HK-2 (cell line): ENCODE results near the gene SH3TC2.

ENCODE experiments used
- DNase-seq: peaks from one replicate; pipeline ENCODE4 v3.0.0-alpha.2; 2018; ENCODE audit not compliant: unreplicated experiment

SH3TC2 gene

DNA sequence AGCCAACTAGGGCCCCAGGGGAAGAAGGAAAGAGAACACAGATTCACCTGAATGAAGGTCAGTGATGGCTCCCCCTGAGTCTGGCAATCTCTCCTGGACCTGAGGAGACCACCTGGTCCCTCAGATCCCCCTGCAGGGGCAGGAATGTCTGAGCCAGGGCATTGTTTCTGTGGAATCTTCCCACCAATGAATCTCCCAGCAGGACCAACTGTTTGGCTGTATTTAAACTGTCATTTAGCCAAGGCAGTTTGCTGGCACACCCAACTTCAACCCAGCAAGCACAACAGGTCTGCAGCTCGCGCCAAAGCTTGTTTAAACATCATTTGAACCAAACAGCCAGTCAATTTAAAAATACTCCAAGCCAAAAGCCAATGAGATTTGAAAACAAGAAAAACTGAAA, 92.6 kb downstream of the SH3TC2 start:
- no peak for DNase-seq

GRCh38 chr5:148969291-148969690, 93.6 kb downstream of the SH3TC2 start:
- DNase-seq = no peak

- no peak for DNase-seq
Observed at GRCh38 chr5:148968311-148968710, 94.6 kb downstream of the SH3TC2 start.

DNA sequence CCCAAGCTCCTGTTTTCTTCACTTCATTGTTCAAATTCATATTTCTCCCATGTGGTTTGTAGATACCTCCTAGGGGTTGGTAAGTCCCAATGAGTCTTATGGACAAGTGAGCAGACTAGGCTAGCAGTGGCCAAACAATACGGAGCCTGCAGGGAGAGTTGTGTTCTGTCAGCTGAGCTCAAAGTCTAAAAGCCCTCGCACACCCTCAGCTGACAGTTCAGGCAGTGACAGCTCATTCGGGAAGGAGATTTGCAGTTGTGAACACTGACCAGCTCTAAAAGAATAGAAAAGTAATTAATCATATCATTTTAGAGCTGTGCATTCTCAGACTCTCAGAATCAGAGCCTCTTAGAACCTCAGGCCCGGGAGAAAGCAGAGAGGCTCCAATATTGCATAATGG, 95.1 kb downstream of the SH3TC2 start:
- DNase-seq = no peak

DNA sequence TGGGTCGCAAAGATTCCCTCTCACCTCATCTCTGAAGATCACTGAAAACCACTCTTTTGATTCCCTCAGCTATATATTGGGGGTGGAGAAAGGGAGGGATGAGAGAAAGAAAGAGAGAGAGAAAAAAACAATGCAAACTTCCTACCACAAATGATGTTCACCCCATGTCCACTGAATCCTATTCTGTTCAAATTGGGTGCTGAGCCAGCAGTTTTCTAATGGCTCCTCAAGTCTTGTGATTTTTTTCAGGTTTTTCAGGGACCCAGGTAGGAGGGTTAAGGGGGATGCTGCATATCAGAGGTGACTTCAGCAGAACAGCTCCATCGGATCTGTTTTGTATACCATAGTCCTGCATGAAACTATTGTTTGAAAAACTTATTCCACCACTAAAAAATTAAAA, 95.9 kb downstream of the SH3TC2 start:
- no peak for DNase-seq

DNA sequence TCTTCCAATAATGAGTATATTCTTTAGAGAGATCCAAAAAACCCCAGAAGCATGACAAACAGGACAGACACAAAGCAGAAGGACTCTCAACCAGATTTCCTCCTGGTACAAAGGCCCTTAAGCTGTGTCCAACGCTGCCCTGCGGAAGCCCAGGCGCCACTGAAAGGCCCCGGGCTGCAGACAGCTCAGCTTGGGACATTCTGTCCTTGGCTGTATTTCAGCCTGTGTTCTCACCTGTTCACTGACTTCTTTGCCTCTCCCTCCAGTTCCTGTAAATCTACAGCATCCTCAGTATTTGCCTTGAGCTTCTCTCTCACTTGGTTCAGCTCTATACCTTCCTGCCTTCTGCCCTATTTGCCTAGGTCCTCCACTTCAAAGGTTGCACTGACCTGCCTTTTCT, 96.5 kb downstream of the SH3TC2 start:
- DNase-seq = no peak

DNA sequence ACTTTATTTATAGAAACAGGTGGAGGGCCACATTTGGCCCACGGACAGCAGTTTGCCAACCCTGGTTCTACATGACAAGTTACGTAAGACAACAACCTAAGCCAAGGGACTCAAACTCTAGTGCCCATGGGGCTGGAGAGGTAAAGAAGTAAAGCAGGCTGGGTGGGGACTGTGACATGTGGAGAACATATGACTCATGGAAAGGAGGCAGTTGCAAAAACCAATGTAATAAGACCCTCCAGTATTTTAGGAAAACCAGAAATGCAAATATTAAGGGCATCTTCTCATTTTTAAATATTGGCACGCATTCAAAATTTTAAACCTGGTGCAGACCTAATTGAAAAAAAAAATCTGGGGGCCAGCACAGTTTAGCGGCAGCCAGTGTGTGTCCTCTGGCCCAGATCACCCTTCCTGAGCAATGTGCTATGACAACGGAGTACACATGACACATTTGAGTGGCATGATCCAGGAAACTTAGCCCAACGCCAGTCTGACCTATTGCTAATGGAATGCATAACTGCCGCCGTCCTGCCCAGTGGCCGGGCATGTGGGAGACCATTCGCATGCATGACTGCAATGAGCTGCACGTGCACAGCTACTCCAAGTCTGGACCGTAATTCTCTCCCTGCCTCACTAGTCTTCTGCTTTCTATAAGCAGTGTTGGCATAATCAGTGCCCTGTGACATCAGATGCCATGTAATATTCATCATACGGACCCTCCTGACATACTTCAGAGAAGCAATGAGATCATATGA, 97.2 kb downstream of the SH3TC2 start:
- peak; percentile 94 for DNase-seq

- no peak for DNase-seq
Observed at GRCh38 chr5:148963664-148964063, 99.2 kb downstream of the SH3TC2 start.

DNA sequence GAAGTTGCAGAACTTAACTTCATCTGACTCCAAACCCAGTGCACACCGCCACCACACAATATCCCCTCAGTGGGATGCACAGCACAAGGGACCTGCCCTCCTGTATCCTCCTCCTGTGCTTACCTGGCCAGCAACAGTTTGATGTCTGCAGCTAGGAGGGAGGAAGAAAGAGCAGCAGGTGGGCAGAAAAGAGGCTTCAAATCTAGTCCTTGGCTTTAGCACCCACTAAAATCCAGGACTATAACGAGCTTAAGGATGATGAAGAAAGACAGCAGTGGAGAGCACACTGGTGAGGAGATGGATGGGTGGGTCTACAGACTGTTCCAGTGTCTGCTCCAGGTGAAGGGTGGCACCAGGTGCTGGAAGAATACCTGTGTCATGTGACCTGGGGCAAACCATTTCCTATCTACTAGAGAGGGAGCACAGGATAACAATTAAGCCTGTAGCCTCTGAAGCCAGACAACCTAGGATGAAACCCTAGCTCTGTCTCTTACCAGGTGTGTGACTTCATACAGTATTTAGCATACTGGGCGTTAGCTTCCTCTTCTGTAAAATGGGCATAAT, 100.0 kb downstream of the SH3TC2 start:
- no peak for DNase-seq

DNA sequence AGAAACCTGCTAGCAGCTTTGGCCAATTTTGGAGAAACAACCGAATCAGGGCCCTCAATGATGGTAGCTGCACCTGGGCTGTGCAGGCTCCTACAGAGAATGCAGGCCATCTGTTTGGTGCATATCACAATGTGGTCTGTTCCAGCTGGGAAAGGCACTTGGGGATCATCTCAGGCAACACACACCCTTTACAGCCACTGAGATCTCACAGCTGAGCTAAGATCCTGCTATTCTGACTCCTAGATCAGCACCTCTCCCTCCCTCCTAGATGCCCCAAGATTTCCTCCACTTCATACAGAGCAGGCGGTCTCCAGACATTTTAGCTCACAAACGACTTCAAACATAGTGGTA, 100.7 kb downstream of the SH3TC2 start:
- no peak for DNase-seq

DNA sequence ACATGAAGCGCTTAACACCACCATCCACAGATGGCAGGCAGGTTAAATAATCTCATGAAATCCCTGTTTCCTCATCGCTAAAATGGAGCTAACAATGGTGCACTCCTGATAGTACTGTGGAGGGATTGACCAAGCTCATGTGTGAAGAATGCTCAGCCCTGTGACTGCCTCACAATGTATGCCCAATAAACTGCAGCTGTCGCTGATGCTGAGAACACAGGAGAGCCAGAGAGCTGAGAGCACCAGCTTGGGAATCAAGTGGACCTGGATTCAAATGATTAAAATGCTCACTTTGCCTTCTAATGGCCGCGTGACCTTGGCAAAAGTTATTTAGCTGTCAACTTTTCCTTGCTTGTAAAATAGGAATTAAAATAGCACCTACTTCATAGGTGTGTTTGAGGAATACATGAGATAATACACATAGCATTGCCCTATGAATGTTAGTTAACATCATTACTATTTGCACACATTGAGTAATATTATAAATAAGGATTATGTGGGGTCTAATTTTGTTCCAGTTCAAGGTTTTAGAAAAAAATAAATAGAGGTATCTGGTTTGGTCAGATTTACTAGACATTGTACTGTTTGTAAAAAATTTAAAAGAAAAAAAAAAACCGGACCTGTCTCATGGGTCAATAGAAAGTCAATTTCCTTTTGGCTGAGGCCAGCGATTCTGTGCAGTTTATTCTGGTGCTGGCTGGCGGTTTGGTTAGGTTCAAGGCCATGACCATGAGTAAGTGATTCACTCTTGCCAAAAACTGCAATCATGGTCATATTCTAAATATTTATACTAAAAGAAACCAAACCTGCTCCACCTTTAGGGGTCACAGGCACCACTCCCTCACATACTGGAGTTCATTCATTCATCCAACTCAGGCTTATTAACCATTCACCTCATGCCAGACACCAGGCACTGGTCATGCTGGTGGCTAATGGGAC, 101.3 kb downstream of the SH3TC2 start:
- DNase-seq = no peak

DNA sequence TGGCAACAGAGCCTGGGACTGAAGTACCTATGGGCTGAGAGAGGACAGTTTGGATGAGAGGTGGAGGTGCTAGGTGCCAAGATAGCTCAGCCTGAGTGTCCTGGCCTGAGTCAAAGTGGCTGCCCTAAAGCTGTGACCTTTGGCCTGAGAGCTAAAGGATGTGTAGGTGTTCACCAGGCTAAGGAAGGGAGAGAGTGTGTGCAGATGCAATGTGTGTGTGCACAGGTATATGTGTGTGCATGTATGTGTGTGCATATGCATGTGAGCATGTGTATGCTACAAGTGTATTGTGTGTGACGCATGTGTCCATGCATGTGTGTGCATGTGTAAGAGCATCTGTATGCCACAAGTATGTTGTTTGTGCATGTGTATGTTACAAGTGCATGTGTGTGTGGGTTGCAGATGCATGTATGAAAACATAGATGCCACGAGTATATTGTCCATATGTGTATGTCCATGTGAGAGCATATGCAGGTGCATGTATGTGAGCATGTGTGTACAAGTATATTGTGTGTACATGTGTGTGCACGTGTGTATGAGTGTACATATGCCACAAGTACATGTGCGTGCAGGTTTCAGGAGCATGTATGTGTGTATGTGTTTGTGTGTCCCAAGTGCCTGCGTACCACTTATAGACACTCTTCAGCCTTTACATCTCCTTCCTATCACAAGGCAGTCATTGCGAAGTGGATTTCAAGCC, 102.6 kb downstream of the SH3TC2 start:
- no peak for DNase-seq

DNA sequence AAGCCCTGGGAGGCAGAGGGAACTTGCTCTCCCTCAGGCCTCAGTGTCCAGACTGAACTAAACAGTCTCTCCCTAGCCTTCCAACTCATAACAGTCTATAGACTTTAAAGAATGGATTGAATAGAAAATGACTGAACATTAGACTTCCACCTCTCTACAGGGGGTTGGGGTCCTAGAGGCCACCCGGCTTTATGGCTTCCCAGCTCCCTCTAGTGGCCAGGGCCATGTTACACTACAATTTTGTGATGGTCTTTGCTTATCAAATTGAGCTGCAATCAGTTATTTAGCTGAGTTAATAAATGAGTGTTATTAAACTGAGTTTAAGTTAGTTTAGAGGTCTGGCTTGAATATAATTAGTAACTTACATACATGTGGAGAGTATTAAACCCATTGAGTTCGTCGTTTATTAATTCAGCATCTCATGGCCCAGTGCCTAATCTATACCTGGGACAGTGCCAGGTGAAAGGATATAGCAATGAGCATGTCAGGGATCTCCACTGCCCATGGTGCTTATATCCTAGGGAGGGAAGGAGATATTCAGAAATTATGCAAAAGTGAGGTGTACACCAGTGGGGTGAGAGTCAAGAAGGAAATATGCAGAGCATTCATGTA, 105.2 kb downstream of the SH3TC2 start:
- no peak for DNase-seq

- DNase-seq = no peak
Observed at GRCh38 chr5:148956477-148957385, 106.1 kb downstream of the SH3TC2 start.
